Measurements from ENCODE around the gene LYPD6B. TPM values are rescaled to one million over a fixed set of nuclear protein-coding genes. Genes with fewer than 3 reads are reported as not detected.

Gene LYPD6B
- total RNA-seq, 1 experiment from 2014 or later: not detected

DNA sequence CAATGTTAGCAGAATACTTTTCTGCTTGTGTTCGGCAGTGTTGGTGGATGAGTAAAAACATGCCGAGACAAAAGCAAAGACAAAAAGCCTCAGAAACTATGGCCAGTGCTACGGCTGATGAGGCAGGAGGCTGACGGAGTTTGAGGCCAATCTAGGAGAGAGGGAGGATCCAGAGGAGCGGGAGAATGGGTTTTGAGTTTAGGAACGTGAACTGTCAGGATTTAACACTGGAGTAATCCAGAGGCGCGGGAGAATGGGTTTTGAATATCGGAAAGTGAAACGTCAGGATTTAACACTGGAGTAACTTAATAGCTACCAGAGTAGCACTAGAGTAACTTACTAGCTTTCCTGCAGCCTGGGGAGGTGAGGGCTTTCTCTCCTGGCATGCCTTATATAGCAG lies 37.4 kb downstream of the LYPD6B start:
- intact Hi-C loops (cut with micrococcal nuclease; ENCODE audit: unreplicated experiment): no loop called here
- TF ChIP-seq EZH2 (IDR thresholded peaks at IDR 0.05; ENCODE audit: borderline replicate concordance, low read depth, low read length, poor library complexity, severe bottlenecking): no peak
- TF ChIP-seq, protein P1, sequence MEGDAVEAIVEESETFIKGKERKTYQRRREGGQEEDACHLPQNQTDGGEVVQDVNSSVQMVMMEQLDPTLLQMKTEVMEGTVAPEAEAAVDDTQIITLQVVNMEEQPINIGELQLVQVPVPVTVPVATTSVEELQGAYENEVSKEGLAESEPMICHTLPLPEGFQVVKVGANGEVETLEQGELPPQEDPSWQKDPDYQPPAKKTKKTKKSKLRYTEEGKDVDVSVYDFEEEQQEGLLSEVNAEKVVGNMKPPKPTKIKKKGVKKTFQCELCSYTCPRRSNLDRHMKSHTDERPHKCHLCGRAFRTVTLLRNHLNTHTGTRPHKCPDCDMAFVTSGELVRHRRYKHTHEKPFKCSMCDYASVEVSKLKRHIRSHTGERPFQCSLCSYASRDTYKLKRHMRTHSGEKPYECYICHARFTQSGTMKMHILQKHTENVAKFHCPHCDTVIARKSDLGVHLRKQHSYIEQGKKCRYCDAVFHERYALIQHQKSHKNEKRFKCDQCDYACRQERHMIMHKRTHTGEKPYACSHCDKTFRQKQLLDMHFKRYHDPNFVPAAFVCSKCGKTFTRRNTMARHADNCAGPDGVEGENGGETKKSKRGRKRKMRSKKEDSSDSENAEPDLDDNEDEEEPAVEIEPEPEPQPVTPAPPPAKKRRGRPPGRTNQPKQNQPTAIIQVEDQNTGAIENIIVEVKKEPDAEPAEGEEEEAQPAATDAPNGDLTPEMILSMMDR (conservative IDR thresholded peaks at IDR 0.05; ENCODE audit: low read depth, low read length): no peak
- CTCF ChIA-PET: no interaction called here
- no peaks in the 10 kb centered on the region for H3K4me1 ChIP-seq (ENCODE audit: insufficient read depth, low read length, poor library complexity, severe bottlenecking)
- H3K27ac ChIP-seq (ENCODE audit: low read depth, low read length, poor library complexity, severe bottlenecking): no peak overlapping the region
- BruUV-seq (replicated peaks): no TSS peak
- no peaks in the 10 kb centered on the region for H3K36me3 ChIP-seq (ENCODE audit: insufficient read depth, low read length, poor library complexity, severe bottlenecking)
- no peaks in the 10 kb centered on the region for H3K9me3 ChIP-seq (ENCODE audit: low read depth, low read length, poor library complexity, severe bottlenecking)
- no peaks in the 10 kb centered on the region for H3K27me3 ChIP-seq (replicated peaks; ENCODE audit: insufficient read depth, low read depth, low read length, poor library complexity)
- DNase-seq (ENCODE audit: low spot score): no peak
- POLR2A ChIA-PET (ENCODE audit: low non-redundant PET): no interaction called here
- no peak overlapping the region for H3K4me3 ChIP-seq (ENCODE audit: low read depth, low read length, poor library complexity, severe bottlenecking)

GRCh38 chr2:149076863-149077412 lies 38.4 kb downstream of the LYPD6B start:
- intact Hi-C loops (cut with micrococcal nuclease; ENCODE audit: unreplicated experiment): no loop called here
- Histone ChIP-seq H3K9me3 (ENCODE audit: low read depth, low read length, poor library complexity, severe bottlenecking) (no peaks in the 10 kb centered on the region), H3K4me3 (ENCODE audit: low read depth, low read length, poor library complexity, severe bottlenecking) (no peak overlapping the region), H3K4me1 (ENCODE audit: insufficient read depth, low read length, poor library complexity, severe bottlenecking) (no peaks in the 10 kb centered on the region), H3K27me3 (replicated peaks; ENCODE audit: insufficient read depth, low read depth, low read length, poor library complexity) (no peaks in the 10 kb centered on the region), H3K36me3 (ENCODE audit: insufficient read depth, low read length, poor library complexity, severe bottlenecking) (no peaks in the 10 kb centered on the region), H3K27ac (ENCODE audit: low read depth, low read length, poor library complexity, severe bottlenecking) (no peak overlapping the region)
- TF ChIP-seq, protein P1 (conservative IDR thresholded peaks at IDR 0.05; ENCODE audit: low read depth, low read length): no peak
- no peak for TF ChIP-seq EZH2 (IDR thresholded peaks at IDR 0.05; ENCODE audit: borderline replicate concordance, low read depth, low read length, poor library complexity, severe bottlenecking)
- CTCF ChIA-PET: no interaction called here
- no peak for DNase-seq (ENCODE audit: low spot score)
- no TSS peak for BruUV-seq (replicated peaks)
- POLR2A ChIA-PET (ENCODE audit: low non-redundant PET): no interaction called here

DNA sequence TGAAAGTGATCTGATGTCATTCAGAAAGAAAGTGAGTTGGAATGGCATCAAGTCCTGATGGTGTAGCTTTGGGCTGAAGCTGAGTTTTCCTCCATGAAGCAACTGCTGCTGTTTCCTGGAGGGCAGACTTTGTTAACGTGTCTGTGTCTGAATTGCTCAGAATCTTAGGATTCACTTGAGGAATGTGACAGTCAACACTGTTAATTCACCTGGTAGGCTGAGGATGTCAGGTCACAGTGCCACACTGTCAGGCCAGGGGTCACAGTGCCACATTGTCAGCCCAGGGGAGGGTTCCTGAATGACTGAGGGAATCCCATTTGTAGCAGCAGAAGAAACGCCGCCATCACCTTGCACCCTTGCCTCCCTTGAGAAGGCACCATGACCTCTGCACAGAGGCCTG lies 39.4 kb downstream of the LYPD6B start:
- POLR2A ChIA-PET (ENCODE audit: low non-redundant PET): no interaction called here
- no peaks in the 10 kb centered on the region for H3K4me1 ChIP-seq (ENCODE audit: insufficient read depth, low read length, poor library complexity, severe bottlenecking)
- intact Hi-C loops (cut with micrococcal nuclease; ENCODE audit: unreplicated experiment): no loop called here

More for the DNA sequence above, 39.4 kb downstream of the LYPD6B start:
- no peak for DNase-seq (ENCODE audit: low spot score)
- Histone ChIP-seq H3K27ac (ENCODE audit: low read depth, low read length, poor library complexity, severe bottlenecking) (no peak overlapping the region), H3K9me3 (ENCODE audit: low read depth, low read length, poor library complexity, severe bottlenecking) (no peaks in the 10 kb centered on the region), H3K36me3 (ENCODE audit: insufficient read depth, low read length, poor library complexity, severe bottlenecking) (no peaks in the 10 kb centered on the region), H3K27me3 (replicated peaks; ENCODE audit: insufficient read depth, low read depth, low read length, poor library complexity) (no peaks in the 10 kb centered on the region), H3K4me3 (ENCODE audit: low read depth, low read length, poor library complexity, severe bottlenecking) (no peak overlapping the region)
- no TSS peak for BruUV-seq (replicated peaks)
- CTCF ChIA-PET: no interaction called here
- TF ChIP-seq, protein P1 (conservative IDR thresholded peaks at IDR 0.05; ENCODE audit: low read depth, low read length): no peak
- no peak for TF ChIP-seq EZH2 (IDR thresholded peaks at IDR 0.05; ENCODE audit: borderline replicate concordance, low read depth, low read length, poor library complexity, severe bottlenecking)

Data from A673 (cell line).